CD4-positive, CD25-positive, alpha-beta regulatory T cell (primary cell): ENCODE measurements around the gene TSPAN10. TPM values are rescaled to one million over a fixed set of nuclear protein-coding genes. Genes with fewer than 3 reads are reported as not detected.

Experiments used
- ATAC-seq, 2 donors: fragments of 150-1000 bp; cut with Tn5 transposase; one replicate each; pipeline ENCODE4 v1.10.0; 2021; ENCODE audit warnings: low read depth in 2 of 2, moderate number of reproducible peaks in 2 of 2, moderate library complexity in 1 of 2
- DNase-seq, 3 donors: peaks; one replicate each; pipeline versions ENCODE4 v3.0.0 to v3.0.0-alpha.2; 2012 to 2022; ENCODE audit warnings: mixed read lengths in 1 of 3
- H3K27ac ChIP-seq: one replicate; pipeline ENCODE4 v1.7.0; 2013; ENCODE audit warnings: mild to moderate bottlenecking, low read length; ENCODE audit not compliant: insufficient read depth, poor library complexity, severe bottlenecking
- H3K27me3 ChIP-seq: one replicate; pipeline ENCODE4 v1.7.0; 2013; ENCODE audit warnings: low read length; ENCODE audit not compliant: control insufficient read depth, insufficient read depth
- H3K36me3 ChIP-seq: one replicate; pipeline ENCODE4 v1.7.0; 2013; ENCODE audit warnings: mild to moderate bottlenecking, low read length, moderate library complexity; ENCODE audit not compliant: control insufficient read depth, insufficient read depth
- H3K4me1 ChIP-seq: 2 replicates; pipeline ENCODE4 v1.7.0; 2013; ENCODE audit warnings: mild to moderate bottlenecking, low read length; ENCODE audit not compliant: insufficient read depth, control insufficient read depth, poor library complexity, severe bottlenecking
- H3K4me3 ChIP-seq: one replicate; pipeline ENCODE4 v1.7.0; 2013; ENCODE audit warnings: low read depth, mild to moderate bottlenecking, low read length, moderate library complexity
- H3K9me3 ChIP-seq, 2 experiments: 1 replicate in 1 of 2; 2 replicates in 1 of 2; pipeline ENCODE4 v1.7.0; 2013; ENCODE audit warnings: low read length in 2 of 2, mild to moderate bottlenecking in 1 of 2, moderate library complexity in 1 of 2; ENCODE audit not compliant: control insufficient read depth in 2 of 2
- H3K27ac Mint-ChIP-seq, 3 donors: one replicate each; pipeline ENCODE4 v1.8.0; 2020 to 2022; ENCODE audit warnings: mild to moderate bottlenecking in 3 of 3, mixed read lengths in 3 of 3, moderate library complexity in 2 of 3
- H3K27me3 Mint-ChIP-seq: one replicate; pipeline ENCODE4 v1.8.0; 2022; ENCODE audit warnings: mild to moderate bottlenecking, mixed read lengths
- H3K36me3 Mint-ChIP-seq: one replicate; pipeline ENCODE4 v1.8.0; 2020; ENCODE audit warnings: mixed read lengths
- H3K4me1 Mint-ChIP-seq, 4 donors: one replicate each; pipeline ENCODE4 v1.8.0; 2020 to 2022; ENCODE audit warnings: mixed read lengths in 4 of 4, mild to moderate bottlenecking in 1 of 4
- H3K4me3 Mint-ChIP-seq, 4 donors: one replicate each; pipeline ENCODE4 v1.8.0; 2020 to 2022; ENCODE audit warnings: mild to moderate bottlenecking in 4 of 4, mixed read lengths in 4 of 4, moderate library complexity in 3 of 4
- H3K9me3 Mint-ChIP-seq, 7 donors: one replicate each; pipeline ENCODE4 v1.8.0; 2020 to 2022; ENCODE audit warnings: mixed read lengths in 7 of 7, mild to moderate bottlenecking in 3 of 7, moderate library complexity in 2 of 7
- polyA plus RNA-seq, 4 donors: library from polyadenylated mRNA; unstranded; fragments of 300-500 nt; fragmentation: Illumina TruSeq; gene quantifications; one replicate each; pipeline ENCODE4 v1.2.3, GENCODE V29; 2021
- total RNA-seq: library from RNA; stranded (reverse); gene quantifications from one replicate; pipeline ENCODE4 v1.2.3, GENCODE V29; 2022

Gene TSPAN10
- total and polyA plus RNA-seq, 5 donors from 2014 or later, result 0.21 to 0.70 (median 0.24) TPM; not detected in 2

DNA sequence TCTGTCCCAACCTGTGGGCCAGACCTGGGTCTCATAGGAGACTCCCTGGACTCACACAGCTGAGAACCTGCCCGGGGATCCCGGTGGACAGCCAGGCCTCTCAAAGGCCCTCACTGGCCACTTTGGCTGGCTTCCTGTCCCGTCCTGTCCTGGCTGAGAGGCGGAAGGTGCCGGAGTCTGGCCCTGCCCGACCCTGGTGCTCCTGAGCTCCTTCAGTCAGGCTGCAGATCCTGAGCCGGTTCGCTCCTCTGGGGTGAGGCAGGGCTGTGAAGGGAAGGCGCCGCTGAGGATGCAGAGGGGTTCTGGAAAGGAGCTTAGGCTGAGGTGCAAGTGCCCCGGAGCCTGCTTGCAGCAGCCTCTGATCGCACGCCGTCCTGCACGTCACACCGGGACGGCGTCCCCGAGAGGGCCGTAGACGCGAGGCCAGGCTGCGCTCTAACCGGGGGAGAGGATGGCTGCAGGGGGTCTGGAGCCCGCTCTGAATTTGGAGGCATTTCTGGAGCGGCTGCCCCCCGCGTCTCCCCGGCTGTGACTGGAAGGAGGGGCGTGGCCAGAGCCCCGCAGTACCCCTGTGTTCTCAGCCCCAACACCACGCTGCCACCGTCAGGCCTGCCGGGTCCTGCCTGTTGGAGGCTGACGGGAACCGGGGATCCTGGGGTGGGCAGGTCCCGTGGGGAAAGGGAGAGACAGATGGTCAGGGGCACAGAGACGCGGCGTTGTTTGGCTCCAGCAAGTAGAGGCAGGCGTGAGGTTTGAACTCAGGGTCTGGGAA lies 51.0 kb downstream of the TSPAN10 start:
- ATAC-seq, result no peak

DNA sequence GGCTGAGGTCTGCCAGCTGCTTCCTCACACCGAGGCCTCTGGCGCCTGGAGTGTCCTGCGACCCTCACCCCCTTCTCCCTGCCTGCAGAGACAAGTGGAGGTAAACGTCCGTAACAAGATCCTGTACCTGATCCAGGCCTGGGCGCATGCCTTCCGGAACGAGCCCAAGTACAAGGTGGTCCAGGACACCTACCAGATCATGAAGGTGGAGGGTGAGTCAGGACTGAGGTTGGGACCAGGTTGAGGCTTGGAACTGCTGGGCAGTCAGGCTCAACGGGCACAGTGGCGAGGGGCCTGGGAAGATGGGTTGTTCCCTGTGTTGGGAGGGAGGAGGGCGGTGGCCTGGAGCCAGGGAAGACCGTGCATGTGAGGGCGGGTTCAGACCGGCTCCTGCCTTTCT lies 51.6 kb downstream of the TSPAN10 start:
- no peaks in the 10 kb centered on the region for H3K9me3 Mint-ChIP-seq
- H3K4me3 ChIP-seq, result no peak overlapping the region
- peaks cover 61% of the 10 kb centered on the region for H3K36me3 ChIP-seq
- H3K4me1 ChIP-seq, result peaks cover 17% of the 10 kb centered on the region
- H3K27me3 ChIP-seq, result no peaks in the 10 kb centered on the region
- DNase-seq (no peak), ATAC-seq (no peak)
- no peak overlapping the region for H3K27ac ChIP-seq
- no peaks in the 10 kb centered on the region for H3K27me3 Mint-ChIP-seq
- H3K4me3 Mint-ChIP-seq, result no peak overlapping the region
- H3K27ac Mint-ChIP-seq, result peak overlapping the region in 1 of 3 donors; percentile 65
- H3K9me3 ChIP-seq, result no peaks in the 10 kb centered on the region
- peaks cover 3 to 35% (median 8%) of the 10 kb centered on the region in 4 donors for H3K4me1 Mint-ChIP-seq
- peaks cover 13% of the 10 kb centered on the region for H3K36me3 Mint-ChIP-seq

More for the DNA sequence above, 51.0 kb downstream of the TSPAN10 start:
- no peak overlapping the region for H3K27ac Mint-ChIP-seq
- Histone ChIP-seq H3K9me3 (no peaks in the 10 kb centered on the region), H3K36me3 (peaks cover 58% of the 10 kb centered on the region), H3K27ac (no peak overlapping the region), H3K4me1 (peaks cover 18% of the 10 kb centered on the region), H3K27me3 (no peaks in the 10 kb centered on the region), H3K4me3 (no peak overlapping the region)
- H3K4me1 Mint-ChIP-seq, result peaks cover 5 to 39% (median 10%) of the 10 kb centered on the region in 4 donors
- peaks cover 14% of the 10 kb centered on the region for H3K36me3 Mint-ChIP-seq
- DNase-seq, result no peak
- H3K9me3 Mint-ChIP-seq, result no peaks in the 10 kb centered on the region
- H3K4me3 Mint-ChIP-seq, result peak overlapping the region; percentile 41 to 63 (median 56)
- H3K27me3 Mint-ChIP-seq, result no peaks in the 10 kb centered on the region

DNA sequence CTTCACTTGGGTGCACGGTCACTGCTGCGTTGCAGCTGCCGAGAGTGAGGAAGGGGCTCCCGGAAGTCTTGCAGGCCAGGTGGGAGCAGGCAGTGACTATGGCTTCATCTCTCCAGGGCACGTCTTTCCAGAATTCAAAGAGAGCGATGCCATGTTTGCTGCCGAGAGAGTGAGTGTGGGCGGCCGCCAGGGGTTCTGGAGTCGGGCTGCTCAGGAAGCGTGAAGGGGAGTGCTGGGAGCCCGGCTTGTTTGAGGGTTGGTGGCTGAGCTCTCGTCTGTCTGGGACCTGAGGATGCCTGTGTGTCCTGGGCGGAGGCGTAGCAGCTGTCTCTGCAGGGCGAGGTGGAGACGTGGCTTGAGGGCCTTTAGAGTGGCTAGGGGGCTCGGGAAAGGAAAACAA lies 53.1 kb downstream of the TSPAN10 start:
- Histone ChIP-seq H3K9me3 (no peaks in the 10 kb centered on the region), H3K4me3 (no peak overlapping the region), H3K4me1 (peaks cover 8% of the 10 kb centered on the region), H3K36me3 (peaks cover 71% of the 10 kb centered on the region), H3K27ac (no peak overlapping the region), H3K27me3 (no peaks in the 10 kb centered on the region)
- no peak overlapping the region for H3K27ac Mint-ChIP-seq
- H3K9me3 Mint-ChIP-seq, result no peaks in the 10 kb centered on the region
- H3K27me3 Mint-ChIP-seq, result no peaks in the 10 kb centered on the region
- no peak for DNase-seq
- H3K4me1 Mint-ChIP-seq, result peaks cover 0 to 25% (median 1%) of the 10 kb centered on the region in 4 donors
- no peak for ATAC-seq
- H3K36me3 Mint-ChIP-seq, result peaks cover 11% of the 10 kb centered on the region
- H3K4me3 Mint-ChIP-seq, result peak overlapping the region in 1 of 4 donors; percentile 58

DNA sequence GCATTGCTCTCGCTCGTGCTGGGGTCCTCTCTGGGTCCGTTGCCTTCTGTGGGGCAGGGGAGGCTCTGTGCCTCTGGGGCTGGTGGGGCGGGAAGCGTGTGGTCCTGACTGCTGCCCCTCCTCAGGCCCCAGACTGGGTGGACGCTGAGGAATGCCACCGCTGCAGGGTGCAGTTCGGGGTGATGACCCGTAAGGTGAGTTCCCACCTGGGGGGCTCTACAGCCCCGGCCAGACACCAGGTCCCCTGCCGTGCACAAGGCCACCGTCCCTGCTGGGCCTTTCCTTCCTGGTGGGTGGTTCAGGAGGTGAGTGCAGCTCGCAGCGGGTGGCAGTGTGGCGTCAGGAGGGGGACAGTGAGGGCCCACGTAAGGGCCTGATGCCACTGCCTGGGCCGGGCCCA lies 53.6 kb downstream of the TSPAN10 start:
- Mint-ChIP-seq H3K36me3 (peaks cover 11% of the 10 kb centered on the region), H3K4me1 (peaks cover 0 to 20% (median 1%) of the 10 kb centered on the region in 4 donors), H3K9me3 (no peaks in the 10 kb centered on the region), H3K27me3 (no peaks in the 10 kb centered on the region), H3K27ac (no peak overlapping the region), H3K4me3 (peak overlapping the region in 1 of 4 donors; percentile 58)
- H3K4me1 ChIP-seq, result peaks cover 3% of the 10 kb centered on the region
- no peak overlapping the region for H3K27ac ChIP-seq
- DNase-seq (no peak), ATAC-seq (no peak)
- no peaks in the 10 kb centered on the region for H3K9me3 ChIP-seq
- H3K27me3 ChIP-seq, result no peaks in the 10 kb centered on the region
- no peak overlapping the region for H3K4me3 ChIP-seq
- peaks cover 74% of the 10 kb centered on the region for H3K36me3 ChIP-seq

DNA sequence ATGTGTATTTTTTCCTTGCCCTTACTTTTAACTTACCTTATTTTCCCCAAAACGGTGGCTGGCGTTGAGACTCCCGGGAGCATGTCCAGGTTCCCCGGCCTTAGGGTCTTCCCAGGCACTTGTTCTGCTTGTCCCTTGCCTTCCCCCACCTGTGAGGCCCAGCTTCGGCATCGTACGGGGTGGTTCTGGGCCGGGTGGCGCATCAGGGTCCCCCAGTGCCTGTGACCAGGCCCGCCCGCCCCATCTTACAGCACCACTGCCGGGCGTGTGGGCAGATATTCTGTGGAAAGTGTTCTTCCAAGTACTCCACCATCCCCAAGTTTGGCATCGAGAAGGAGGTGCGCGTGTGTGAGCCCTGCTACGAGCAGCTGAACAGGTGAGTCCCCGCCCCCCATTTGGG lies 54.2 kb downstream of the TSPAN10 start:
- Mint-ChIP-seq H3K9me3 (no peaks in the 10 kb centered on the region), H3K27ac (peak overlapping the region in 1 of 3 donors; percentile 49), H3K4me3 (no peak overlapping the region), H3K4me1 (peaks cover 0 to 16% (median under 1%) of the 10 kb centered on the region in 4 donors), H3K36me3 (peaks cover 10% of the 10 kb centered on the region), H3K27me3 (no peaks in the 10 kb centered on the region)
- H3K27me3 ChIP-seq, result no peaks in the 10 kb centered on the region
- no peak overlapping the region for H3K27ac ChIP-seq
- ATAC-seq, result no peak
- no peak overlapping the region for H3K4me3 ChIP-seq
- H3K9me3 ChIP-seq, result no peaks in the 10 kb centered on the region
- peaks cover 79% of the 10 kb centered on the region for H3K36me3 ChIP-seq
- DNase-seq, result no peak
- H3K4me1 ChIP-seq, result no peaks in the 10 kb centered on the region

DNA sequence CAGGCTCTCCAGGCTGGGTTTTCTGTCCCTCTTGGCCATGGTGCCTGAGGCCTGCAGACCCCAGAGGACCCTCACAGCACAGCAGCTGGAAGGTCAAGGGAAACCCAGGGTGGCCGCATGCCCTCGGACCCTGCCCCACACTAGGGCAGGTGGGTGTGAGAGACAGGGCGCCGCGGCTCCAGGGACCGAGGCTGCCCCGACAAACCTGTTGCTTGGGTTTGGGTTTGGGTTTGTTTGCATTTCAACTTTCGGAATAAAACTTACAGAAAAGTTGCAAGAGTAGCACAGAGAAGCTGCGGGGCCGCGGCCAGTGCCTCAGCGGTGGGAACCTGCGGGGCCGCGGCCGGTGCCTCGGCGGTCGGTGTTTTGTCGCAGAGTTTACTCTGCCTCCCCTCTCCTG lies 54.6 kb downstream of the TSPAN10 start:
- H3K27ac ChIP-seq, result no peak overlapping the region
- ATAC-seq (no peak), DNase-seq (no peak)
- Mint-ChIP-seq H3K36me3 (peaks cover 7% of the 10 kb centered on the region), H3K4me1 (peaks cover 0 to 14% (median 0%) of the 10 kb centered on the region in 4 donors), H3K4me3 (no peak overlapping the region), H3K9me3 (no peaks in the 10 kb centered on the region), H3K27me3 (no peaks in the 10 kb centered on the region), H3K27ac (no peak overlapping the region)
- H3K9me3 ChIP-seq, result no peaks in the 10 kb centered on the region
- H3K4me3 ChIP-seq, result no peak overlapping the region
- no peaks in the 10 kb centered on the region for H3K27me3 ChIP-seq
- no peaks in the 10 kb centered on the region for H3K4me1 ChIP-seq
- H3K36me3 ChIP-seq, result peaks cover 79% of the 10 kb centered on the region

DNA sequence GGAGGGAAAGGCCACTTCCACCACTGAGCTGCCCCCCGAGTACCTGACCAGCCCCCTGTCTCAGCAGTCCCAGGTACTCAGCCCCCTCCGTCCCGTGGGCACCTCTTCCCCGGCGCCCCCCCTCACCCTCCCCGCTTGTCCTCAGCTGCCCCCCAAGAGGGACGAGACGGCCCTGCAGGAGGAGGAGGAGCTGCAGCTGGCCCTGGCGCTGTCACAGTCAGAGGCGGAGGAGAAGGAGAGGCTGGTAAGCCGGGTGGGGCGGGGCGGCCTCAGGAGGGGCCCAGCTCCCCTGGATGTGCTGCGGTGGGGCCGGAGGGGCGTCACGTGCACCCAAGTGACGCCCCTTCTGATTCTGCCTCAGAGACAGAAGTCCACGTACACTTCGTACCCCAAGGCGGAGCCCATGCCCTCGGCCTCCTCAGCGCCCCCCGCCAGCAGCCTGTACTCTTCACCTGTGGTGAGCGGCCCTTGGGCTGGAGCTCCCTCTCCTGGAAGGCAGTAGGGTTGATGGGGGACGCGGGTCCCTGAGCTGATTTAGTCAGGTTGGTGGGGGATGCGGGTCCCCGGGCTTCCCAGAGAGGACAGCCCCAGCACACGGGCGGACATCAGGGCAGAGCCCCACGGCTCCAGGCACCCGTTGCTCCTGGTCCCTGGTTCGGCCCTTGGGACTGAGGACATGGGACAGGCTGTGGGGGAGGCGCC lies 56.7 kb downstream of the TSPAN10 start:
- no peaks in the 10 kb centered on the region for H3K9me3 Mint-ChIP-seq
- H3K27me3 Mint-ChIP-seq, result no peaks in the 10 kb centered on the region
- Histone ChIP-seq H3K4me3 (no peak overlapping the region), H3K4me1 (no peaks in the 10 kb centered on the region), H3K27ac (no peak overlapping the region), H3K9me3 (no peaks in the 10 kb centered on the region), H3K27me3 (no peaks in the 10 kb centered on the region), H3K36me3 (peaks cover 76% of the 10 kb centered on the region)
- ATAC-seq (no peak), DNase-seq (no peak)
- peaks cover 10% of the 10 kb centered on the region for H3K36me3 Mint-ChIP-seq
- H3K27ac Mint-ChIP-seq, result no peak overlapping the region
- H3K4me1 Mint-ChIP-seq, result peaks cover 0 to 8% (median 0%) of the 10 kb centered on the region in 4 donors
- H3K4me3 Mint-ChIP-seq, result no peak overlapping the region
